ENCODE measurements around the gene MGAT1.
"Not testable (repeated sequence)": the region's sequence is repeated elsewhere in the genome, so short reads cannot be mapped to it uniquely, and the experiment has no call there.

The MGAT1 gene

GRCh38 chr5:180755601-180756000, 47.0 kb downstream of the MGAT1 start:
- H3K4me3 Mint-ChIP-seq = no peak overlapping the region
- no peaks in the 10 kb centered on the region for H3K36me3 Mint-ChIP-seq (ENCODE audit: low read depth)
- H3K4me1 Mint-ChIP-seq = no peaks in the 10 kb centered on the region
- no peak for TF ChIP-seq CTCF (IDR thresholded peaks at IDR 0.05; ENCODE audit: unreplicated experiment in 3 of 3)
- H3K27me3 Mint-ChIP-seq (ENCODE audit: low read depth) = peaks cover 3% of the 10 kb centered on the region
- peaks cover 21% of the 10 kb centered on the region for H3K9me3 Mint-ChIP-seq
- no peak overlapping the region for H3K27ac Mint-ChIP-seq

GRCh38 chr5:180744253-180744652, 58.4 kb downstream of the MGAT1 start:
- Mint-ChIP-seq H3K36me3 (ENCODE audit: low read depth) (no peaks in the 10 kb centered on the region), H3K4me1 (no peaks in the 10 kb centered on the region), H3K4me3 (no peak overlapping the region), H3K27ac (no peak overlapping the region), H3K9me3 (no peaks in the 10 kb centered on the region), H3K27me3 (ENCODE audit: low read depth) (peaks cover 3% of the 10 kb centered on the region)
- no peak for TF ChIP-seq CTCF (IDR thresholded peaks at IDR 0.05; ENCODE audit: unreplicated experiment in 3 of 3)

- H3K27ac Mint-ChIP-seq = no peak overlapping the region
- H3K36me3 Mint-ChIP-seq (ENCODE audit: low read depth) = no peaks in the 10 kb centered on the region
- H3K27me3 Mint-ChIP-seq (ENCODE audit: low read depth) = peaks cover 10% of the 10 kb centered on the region
- no peaks in the 10 kb centered on the region for H3K4me1 Mint-ChIP-seq
- H3K9me3 Mint-ChIP-seq = no peaks in the 10 kb centered on the region
- no peak overlapping the region for H3K4me3 Mint-ChIP-seq
- TF ChIP-seq CTCF (IDR thresholded peaks at IDR 0.05; ENCODE audit: unreplicated experiment in 3 of 3) = no peak
Observed at GRCh38 chr5:180742727-180743126, 59.9 kb downstream of the MGAT1 start.

- not testable (repeated sequence) for H3K27ac Mint-ChIP-seq; H3K4me3 Mint-ChIP-seq; H3K9me3 Mint-ChIP-seq; H3K4me1 Mint-ChIP-seq; H3K36me3 Mint-ChIP-seq (ENCODE audit: low read depth); H3K27me3 Mint-ChIP-seq (ENCODE audit: low read depth)
Observed at GRCh38 chr5:180740953-180741352, 61.7 kb downstream of the MGAT1 start.

- Mint-ChIP-seq H3K36me3 (ENCODE audit: low read depth) (no peaks in the 10 kb centered on the region), H3K4me1 (no peaks in the 10 kb centered on the region), H3K4me3 (no peak within 1 kb of the TSS), H3K9me3 (no peaks in the 10 kb centered on the region), H3K27me3 (ENCODE audit: low read depth) (peaks cover 13% of the 10 kb centered on the region), H3K27ac (no peak within 1 kb of the TSS)
- no peak for TF ChIP-seq CTCF (IDR thresholded peaks at IDR 0.05; ENCODE audit: unreplicated experiment in 3 of 3)
Observed at GRCh38 chr5:180739958-180740357, 62.6 kb downstream of the MGAT1 start, which contains the start of gene OR2Y1. TSS of gene OR2Y1 (minus strand) at chr5:180740058. CDS start at chr5:180740058, 0 bp downstream.

DNA sequence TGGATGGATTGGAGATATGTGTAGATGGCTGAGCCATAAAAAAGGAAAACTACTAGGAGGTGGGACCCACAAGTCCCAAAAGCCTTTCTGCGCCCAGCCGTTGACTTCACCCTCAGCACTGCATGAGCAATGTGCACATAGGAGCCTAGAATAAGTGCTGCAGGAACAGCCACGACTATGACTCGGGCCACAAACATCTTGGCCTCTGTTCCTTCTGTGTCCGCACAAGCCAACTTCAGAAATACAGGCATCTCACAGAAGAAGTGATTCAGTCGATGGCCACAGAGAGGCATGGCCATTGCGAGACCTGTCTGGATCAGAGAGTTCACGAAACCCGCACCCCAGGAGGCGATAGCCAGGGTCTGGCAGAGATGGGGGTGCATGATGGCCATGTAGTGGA, 63.3 kb downstream of the MGAT1 start:
- no peak for TF ChIP-seq CTCF (IDR thresholded peaks at IDR 0.05; ENCODE audit: unreplicated experiment in 3 of 3)
- H3K27me3 Mint-ChIP-seq (ENCODE audit: low read depth) = peaks cover 17% of the 10 kb centered on the region
- H3K27ac Mint-ChIP-seq = no peak overlapping the region
- no peaks in the 10 kb centered on the region for H3K9me3 Mint-ChIP-seq
- H3K4me3 Mint-ChIP-seq = no peak overlapping the region
- H3K36me3 Mint-ChIP-seq (ENCODE audit: low read depth) = no peaks in the 10 kb centered on the region
- no peaks in the 10 kb centered on the region for H3K4me1 Mint-ChIP-seq
